Smooth muscle cell (in vitro differentiated cells): ENCODE data around the gene KLHL25. TPM values are rescaled to one million over a fixed set of nuclear protein-coding genes. Genes with fewer than 3 reads are reported as not detected.

Experiments used
- DNase-seq: peaks from one replicate; lab custom pipeline; 2025; ENCODE audit not compliant: unreplicated experiment; lab: John Stamatoyannopoulos, UW
- H2AFZ ChIP-seq: fragments of 200-600 bp; sonication (generic); 2 replicates; pipeline ENCODE4 v1.6.0; 2016; ENCODE audit warnings: antibody characterized with exemption, low read depth, mild to moderate bottlenecking
- H3F3A ChIP-seq: fragments of 200-600 bp; sonication (generic); 2 replicates; pipeline ENCODE4 v1.6.0; 2017; ENCODE audit warnings: antibody characterized with exemption, low read depth
- H3K27ac ChIP-seq: fragments of 200-600 bp; sonication (generic); 2 replicates; pipeline ENCODE4 v1.5.1; 2016; ENCODE audit warnings: low read depth, mild to moderate bottlenecking
- H3K27me3 ChIP-seq: fragments of 200-600 bp; sonication (generic); 2 replicates; pipeline ENCODE4 v1.6.1; 2016; ENCODE audit warnings: low read depth, mild to moderate bottlenecking
- H3K36me3 ChIP-seq: fragments of 200-600 bp; sonication (generic); 2 replicates; pipeline ENCODE4 v1.5.1; 2016; ENCODE audit warnings: low read depth
- H3K4me1 ChIP-seq: fragments of 200-600 bp; sonication (generic); 2 replicates; pipeline ENCODE4 v1.5.1; 2016; ENCODE audit warnings: low read depth
- H3K4me2 ChIP-seq: fragments of 200-600 bp; sonication (generic); 2 replicates; pipeline ENCODE4 v1.6.0; 2016; ENCODE audit warnings: mild to moderate bottlenecking
- H3K4me3 ChIP-seq: fragments of 200-600 bp; sonication (generic); 2 replicates; pipeline ENCODE4 v1.5.1; 2016; ENCODE audit warnings: mild to moderate bottlenecking
- H3K79me2 ChIP-seq: fragments of 200-600 bp; sonication (generic); 2 replicates; pipeline ENCODE4 v1.6.0; 2016; ENCODE audit warnings: low read depth, mild to moderate bottlenecking
- H3K9ac ChIP-seq: fragments of 200-600 bp; sonication (generic); 2 replicates; pipeline ENCODE4 v1.6.0; 2016; ENCODE audit warnings: low read depth
- H3K9me3 ChIP-seq: fragments of 200-600 bp; sonication (generic); replicated peaks from 2 replicates; pipeline ENCODE4 v1.5.1; 2016; ENCODE audit warnings: low read depth
- H4K20me1 ChIP-seq: fragments of 200-600 bp; sonication (generic); 2 replicates; pipeline ENCODE4 v1.6.0; 2016; ENCODE audit warnings: low read depth
- WGBS: methylation state at CpG from one replicate; pipeline ENCODE4 v1.1.7; 2016; ENCODE audit warnings: low lambda C conversion rate; 5-methylcytosine and 5-hydroxymethylcytosine counted together
- polyA plus RNA-seq: library from polyadenylated mRNA; unstranded; fragments of >200 nt; fragmentation: Nextera tagmentation; extraction: Ambion mirVana; gene quantifications from 2 replicates; pipeline ENCODE4 v1.2.1, GENCODE V29; 2016
- total RNA-seq: library from RNA; depleted of rRNA; stranded (reverse); fragments of >200 nt; gene quantifications from 2 replicates; pipeline ENCODE4 v1.2.3, GENCODE V29; 2014
- TF ChIP-seq, protein P1 (sequence below): fragments of 200-600 bp; sonication (generic); IDR thresholded peaks from 2 replicates; pipeline ENCODE4 v1.5.1; 2017; ENCODE audit warnings: borderline replicate concordance, mild to moderate bottlenecking, antibody characterized with exemption; ENCODE audit not compliant: insufficient read depth, poor library complexity, severe bottlenecking

The KLHL25 gene
- total and polyA plus RNA-seq, 2 experiments from 2014 or later: 5.0 to 6.7 TPM

DNA sequence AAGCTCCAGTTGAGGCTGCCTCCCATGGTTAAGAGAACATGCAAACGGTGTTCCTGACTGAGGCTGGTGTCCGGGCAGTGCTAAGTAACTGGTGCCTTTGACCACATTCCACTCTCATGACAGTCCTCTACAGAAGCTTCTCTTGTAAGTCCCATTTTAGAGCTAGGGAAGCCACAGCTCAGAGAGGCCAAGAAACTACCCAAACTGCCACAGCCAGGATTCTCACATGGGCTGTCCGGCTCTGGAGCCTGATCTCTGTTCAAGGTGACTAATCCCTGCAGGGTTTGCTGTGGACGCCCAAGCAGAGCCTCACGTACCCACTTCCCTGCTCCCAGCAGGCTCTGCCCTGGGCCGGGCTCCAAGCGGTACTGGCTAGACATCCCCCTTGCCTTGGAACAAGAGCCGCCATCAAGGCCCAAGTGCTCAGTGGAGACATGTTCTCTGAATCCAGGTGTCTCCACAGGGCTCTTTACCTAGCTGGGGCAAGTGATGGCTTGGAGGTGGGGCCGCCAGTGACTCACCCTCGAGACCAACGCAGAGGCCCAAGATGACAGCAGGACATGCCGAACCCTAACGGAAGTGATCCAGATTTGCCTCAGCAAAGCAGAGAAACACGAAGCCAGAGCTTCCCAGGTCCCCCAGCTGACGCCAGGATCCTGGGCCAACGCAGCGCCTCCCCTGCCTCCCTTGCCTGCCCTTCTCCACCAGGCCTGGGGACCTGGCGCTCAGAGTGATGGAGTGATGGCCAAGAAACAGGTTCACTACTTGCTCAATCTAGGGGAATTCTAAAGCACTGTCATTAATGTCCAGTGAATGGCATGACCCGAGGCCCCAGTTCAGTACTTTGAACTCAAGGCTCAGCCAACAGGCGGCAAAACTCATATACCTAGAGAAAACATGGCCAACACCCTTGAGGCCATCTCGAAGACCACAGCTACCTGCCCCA is 24.4 kb downstream of the KLHL25 start:
- H3F3A ChIP-seq: no peaks in the 10 kb centered on the region
- H3K79me2 ChIP-seq: peaks cover 8% of the 10 kb centered on the region
- DNase-seq: no peak

DNA sequence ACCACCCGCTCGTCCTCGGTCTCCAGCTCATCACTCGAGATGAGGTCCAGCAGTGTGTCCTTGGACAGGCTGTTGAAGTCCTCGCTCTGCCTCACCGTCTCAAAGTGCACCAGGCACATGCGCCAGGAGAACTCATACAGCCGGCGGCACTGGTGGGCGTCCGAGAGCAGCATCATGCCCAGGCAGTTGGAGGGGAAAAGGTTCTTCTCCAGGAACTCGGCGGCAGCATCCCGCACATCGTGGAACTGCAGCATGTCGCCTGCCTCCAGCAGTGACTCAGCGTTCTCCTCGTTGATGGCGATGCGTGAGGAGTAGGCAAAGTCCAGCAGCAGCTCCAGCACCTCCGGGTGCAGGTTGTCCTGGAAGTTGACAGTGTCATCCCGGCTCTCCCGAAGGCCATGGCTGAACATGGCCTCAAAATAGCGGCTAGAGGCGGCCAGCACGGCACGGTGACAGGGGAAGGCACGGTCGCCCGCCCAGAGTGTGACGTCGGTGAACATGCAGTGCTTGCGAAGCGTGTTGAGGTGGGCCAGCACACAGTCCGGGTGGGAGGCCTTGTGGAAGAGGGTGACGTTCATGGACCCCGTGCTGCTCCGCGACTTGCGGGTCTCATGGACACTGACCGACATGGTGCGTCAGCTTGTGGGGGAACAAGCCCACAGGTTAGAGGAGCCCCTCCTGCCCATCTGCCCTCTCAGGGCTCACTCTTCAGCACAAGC is 25.4 kb downstream of the KLHL25 start:
- H3K27ac ChIP-seq: no peak overlapping the region
- no peak for DNase-seq
- H3K4me1 ChIP-seq: peaks cover 9% of the 10 kb centered on the region
- TF ChIP-seq, protein P1, sequence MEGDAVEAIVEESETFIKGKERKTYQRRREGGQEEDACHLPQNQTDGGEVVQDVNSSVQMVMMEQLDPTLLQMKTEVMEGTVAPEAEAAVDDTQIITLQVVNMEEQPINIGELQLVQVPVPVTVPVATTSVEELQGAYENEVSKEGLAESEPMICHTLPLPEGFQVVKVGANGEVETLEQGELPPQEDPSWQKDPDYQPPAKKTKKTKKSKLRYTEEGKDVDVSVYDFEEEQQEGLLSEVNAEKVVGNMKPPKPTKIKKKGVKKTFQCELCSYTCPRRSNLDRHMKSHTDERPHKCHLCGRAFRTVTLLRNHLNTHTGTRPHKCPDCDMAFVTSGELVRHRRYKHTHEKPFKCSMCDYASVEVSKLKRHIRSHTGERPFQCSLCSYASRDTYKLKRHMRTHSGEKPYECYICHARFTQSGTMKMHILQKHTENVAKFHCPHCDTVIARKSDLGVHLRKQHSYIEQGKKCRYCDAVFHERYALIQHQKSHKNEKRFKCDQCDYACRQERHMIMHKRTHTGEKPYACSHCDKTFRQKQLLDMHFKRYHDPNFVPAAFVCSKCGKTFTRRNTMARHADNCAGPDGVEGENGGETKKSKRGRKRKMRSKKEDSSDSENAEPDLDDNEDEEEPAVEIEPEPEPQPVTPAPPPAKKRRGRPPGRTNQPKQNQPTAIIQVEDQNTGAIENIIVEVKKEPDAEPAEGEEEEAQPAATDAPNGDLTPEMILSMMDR: no peak
- no peak overlapping the region for H3K9ac ChIP-seq
- no peaks in the 10 kb centered on the region for H3F3A ChIP-seq
- WGBS: 97% methylated on average over 41 of the region's 42 CpGs
- no peak overlapping the region for H2AFZ ChIP-seq
- H3K36me3 ChIP-seq: no peaks in the 10 kb centered on the region
- H3K4me3 ChIP-seq: no peak overlapping the region
- H4K20me1 ChIP-seq: peaks cover 76% of the 10 kb centered on the region
- H3K79me2 ChIP-seq: peaks cover 6% of the 10 kb centered on the region
- no peak overlapping the region for H3K4me2 ChIP-seq
- H3K9me3 ChIP-seq: no peaks in the 10 kb centered on the region
- no peaks in the 10 kb centered on the region for H3K27me3 ChIP-seq

More for the DNA sequence above, 24.4 kb downstream of the KLHL25 start:
- Histone ChIP-seq H3K27ac (no peak overlapping the region), H3K9ac (no peak overlapping the region), H3K27me3 (no peaks in the 10 kb centered on the region), H3K36me3 (no peaks in the 10 kb centered on the region), H3K4me1 (peaks cover 9% of the 10 kb centered on the region), H3K9me3 (no peaks in the 10 kb centered on the region), H3K4me2 (no peak overlapping the region), H4K20me1 (peaks cover 77% of the 10 kb centered on the region), H2AFZ (no peak overlapping the region), H3K4me3 (no peak overlapping the region)
- 82% methylated on average over 21 of the region's 21 CpGs for WGBS
- TF ChIP-seq, protein P1: no peak

DNA sequence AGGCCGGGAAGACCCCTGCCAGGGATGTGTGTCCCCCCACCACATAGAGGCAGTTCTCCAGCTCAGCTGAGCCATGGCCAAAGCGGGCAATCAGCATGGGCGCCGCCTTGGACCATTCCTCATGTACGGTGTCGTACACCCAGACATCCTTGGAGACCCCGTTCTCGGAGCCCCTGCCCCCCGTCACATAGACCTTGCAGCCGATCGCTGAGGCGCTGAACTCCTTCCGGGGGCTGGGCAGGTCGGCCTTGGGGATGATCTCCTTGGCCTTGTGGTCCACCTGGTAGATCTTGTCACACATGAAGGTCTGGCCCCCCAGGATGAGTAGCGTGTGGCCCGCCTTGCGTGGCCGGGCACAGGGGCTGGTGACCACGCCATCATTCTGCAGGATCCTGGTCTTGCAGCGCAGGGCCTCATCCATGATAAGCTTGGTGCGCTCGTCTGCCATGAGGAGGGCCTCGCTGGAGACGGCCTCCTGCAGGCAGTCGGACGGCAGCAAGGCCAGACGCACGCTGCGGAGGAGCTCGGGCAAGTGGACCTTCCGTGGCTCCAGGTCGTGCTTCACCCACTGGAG is 26.0 kb downstream of the KLHL25 start:
- H4K20me1 ChIP-seq: peaks cover 76% of the 10 kb centered on the region
- H3K27me3 ChIP-seq: no peaks in the 10 kb centered on the region
- H3K79me2 ChIP-seq: peaks cover 6% of the 10 kb centered on the region
- no peak overlapping the region for H2AFZ ChIP-seq
- no peak overlapping the region for H3K4me3 ChIP-seq
- WGBS: 98% methylated on average over 32 of the region's 32 CpGs
- no peak overlapping the region for H3K27ac ChIP-seq
- no peak overlapping the region for H3K4me2 ChIP-seq
- H3K9me3 ChIP-seq: no peaks in the 10 kb centered on the region
- H3K4me1 ChIP-seq: peaks cover 9% of the 10 kb centered on the region
- no peaks in the 10 kb centered on the region for H3K36me3 ChIP-seq
- no peak for DNase-seq
- no peak overlapping the region for H3K9ac ChIP-seq
- TF ChIP-seq, protein P1: no peak
- no peaks in the 10 kb centered on the region for H3F3A ChIP-seq
